Measurements from ENCODE around the gene CAPN7.

Gene CAPN7

DNA sequence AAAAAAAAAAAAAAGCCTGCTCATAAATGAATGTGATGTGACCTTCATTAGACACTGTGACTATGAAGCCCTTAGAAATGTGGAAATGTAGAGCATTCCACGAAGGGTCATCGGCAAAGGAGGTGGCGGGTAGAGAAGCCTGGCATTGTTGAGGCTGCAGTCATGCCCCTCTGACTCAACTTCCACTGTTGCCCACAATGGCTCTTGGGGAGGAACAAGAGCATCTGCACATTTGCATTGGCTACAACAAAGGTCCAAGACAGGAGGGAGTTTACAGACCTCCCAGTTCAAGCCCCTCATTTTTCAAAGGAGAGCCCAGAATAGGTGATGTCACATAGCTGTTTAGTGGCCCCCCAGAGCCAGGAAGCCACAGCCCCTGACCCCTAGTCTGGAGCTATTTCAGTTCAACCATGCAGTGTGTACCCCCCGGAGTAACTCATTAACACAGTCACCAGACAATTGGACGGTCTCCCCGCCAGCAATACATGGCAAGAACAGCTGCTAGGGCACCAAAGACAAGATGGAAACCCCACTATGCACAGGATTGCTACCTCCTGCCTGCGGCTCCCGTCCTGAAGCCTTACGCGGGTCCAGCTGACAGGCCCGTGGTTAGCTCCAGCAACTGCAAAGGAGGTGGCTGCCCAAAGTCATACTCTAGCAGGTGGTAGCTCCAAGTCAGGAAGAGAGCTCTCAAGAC lies 70.1 kb downstream of the CAPN7 start:
- DNase-seq (ENCODE audit: low read depth in 2 of 2): no peak

DNA sequence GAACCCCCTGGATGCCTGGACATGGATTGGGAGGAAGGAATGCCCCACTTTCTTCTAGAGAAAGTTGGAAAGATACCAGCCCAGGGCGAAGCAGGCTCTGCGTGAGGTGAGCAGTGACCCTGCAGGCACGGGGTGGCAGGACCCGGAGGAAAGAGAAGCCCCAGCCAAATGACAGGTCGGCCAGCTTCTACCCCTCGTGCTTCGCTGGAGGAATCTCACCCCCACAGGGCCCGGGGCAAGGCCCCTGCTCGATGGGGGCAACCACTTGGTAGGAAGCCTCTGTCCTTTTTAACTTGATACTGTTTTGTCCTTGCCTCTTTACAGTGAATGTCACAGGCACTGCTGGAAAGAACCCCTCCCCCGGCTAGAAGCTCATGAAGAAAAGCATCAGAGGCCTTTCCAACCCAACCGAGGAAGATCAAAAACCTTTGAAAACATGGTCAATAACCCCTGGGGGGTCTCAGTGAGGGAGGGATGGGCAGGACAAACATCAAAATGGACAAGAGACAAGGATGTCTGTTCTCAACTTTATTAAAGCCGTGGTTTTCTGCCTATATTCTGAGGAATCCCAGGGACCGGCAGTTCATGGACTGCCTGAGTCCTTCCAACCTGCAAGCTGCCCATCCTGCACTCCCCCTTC lies 71.9 kb downstream of the CAPN7 start:
- no peak for DNase-seq (ENCODE audit: low read depth in 2 of 2)

DNA sequence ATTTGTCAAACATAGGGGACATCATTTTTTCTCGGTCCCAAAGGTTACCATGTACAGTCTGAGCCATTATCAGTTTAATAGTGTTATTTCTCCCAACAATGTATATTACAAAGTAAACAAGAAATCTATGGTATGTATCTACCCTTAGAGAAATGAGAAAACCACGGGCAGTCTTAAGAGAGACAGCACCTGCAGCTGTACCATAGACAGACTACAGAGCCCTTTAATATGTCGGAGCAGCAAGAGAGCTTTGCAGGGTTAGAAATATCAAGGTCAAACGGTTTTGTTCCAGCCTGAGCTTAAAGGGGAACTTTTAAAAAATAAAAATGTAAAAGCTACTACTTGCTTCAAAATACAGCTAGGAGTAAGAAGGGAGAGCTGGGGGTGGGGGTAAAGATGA lies 73.2 kb downstream of the CAPN7 start:
- no peak for DNase-seq (ENCODE audit: low read depth in 2 of 2)

DNA sequence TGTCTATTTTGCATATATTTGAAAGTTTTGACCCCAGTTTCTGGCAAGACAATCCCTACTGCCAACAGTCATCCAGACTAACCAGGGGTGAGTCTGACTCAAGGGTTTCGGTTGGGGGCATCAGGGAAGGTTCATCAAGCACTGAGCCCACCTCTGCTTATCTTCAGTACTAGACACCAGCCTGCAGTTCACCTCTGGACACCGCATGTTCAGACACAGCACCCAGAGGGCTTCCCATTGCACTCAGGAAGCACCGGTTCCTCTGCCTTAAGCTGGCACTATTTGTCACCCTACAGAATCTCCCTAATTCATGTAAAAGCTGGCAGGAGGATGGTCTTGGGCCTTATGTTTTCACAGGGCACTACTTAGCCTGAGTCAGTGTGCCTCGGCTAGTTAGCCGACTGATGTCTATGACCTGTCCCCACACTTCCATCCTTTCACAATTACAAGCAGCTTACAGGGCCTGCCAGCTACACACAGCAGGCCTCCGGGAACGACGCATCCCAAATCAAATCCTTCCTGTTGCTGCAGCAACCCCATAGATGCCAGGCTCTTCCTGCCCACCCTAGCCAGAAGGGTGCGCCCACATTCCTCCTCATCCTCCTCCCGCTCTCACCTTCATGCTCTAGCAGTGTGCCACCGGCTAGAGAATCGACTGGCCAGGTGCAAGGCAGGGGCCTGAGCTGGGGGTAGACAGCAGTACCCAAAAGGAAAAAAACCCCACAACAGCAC lies 73.8 kb downstream of the CAPN7 start:
- DNase-seq (ENCODE audit: low read depth in 2 of 2): no peak

DNA sequence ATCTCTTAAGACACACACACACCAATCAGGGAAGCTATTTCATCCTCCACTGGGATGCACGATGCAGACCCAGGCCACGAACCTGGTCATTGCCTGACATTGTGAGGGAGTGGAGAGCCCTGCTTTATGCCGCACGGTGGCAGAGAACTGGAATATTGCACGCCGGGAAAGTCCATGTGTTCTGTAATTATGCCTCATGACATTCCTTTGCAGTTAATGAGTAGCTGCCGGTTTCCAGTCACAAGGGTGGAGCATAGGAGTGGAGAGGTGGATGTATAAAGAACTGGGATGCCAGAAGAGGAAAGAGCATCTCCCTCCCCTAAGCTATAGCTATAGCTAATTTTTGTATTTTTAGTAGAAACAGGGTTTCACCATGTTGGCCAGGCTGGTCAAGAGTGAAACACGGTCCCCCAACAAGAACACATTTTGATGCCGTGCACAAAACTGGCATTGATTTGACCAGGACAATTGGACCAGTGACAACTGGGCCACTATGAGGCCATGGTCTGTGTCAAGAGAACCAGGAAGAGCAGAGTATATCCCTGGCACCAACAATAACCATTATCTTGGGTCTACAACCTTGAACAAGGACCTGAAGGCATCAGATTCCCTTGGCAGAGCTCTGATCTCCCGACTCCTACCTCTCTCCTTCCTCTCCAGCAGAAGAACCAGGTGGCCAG lies 74.9 kb downstream of the CAPN7 start:
- no peak for DNase-seq (ENCODE audit: low read depth in 2 of 2)

DNA sequence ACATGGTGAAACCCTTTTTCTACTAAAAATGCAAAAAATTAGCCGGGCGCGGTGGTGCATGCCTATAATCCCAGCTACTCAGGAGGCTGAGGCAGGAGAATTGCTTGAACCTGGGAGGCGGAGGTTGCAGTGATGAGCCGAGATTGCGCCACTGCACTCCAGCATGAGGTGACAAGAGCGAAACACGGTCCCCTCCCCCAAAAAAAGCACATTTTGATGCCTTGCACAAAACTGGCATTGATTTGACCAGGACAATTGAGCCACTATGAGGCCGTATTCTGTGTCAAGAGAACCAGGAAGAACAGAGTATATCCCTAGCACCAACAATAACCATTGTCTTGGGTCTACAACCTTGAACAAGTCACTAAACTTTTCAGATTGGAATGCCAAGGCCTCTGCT lies 75.8 kb downstream of the CAPN7 start:
- DNase-seq (ENCODE audit: low read depth in 2 of 2): no peak

DNA sequence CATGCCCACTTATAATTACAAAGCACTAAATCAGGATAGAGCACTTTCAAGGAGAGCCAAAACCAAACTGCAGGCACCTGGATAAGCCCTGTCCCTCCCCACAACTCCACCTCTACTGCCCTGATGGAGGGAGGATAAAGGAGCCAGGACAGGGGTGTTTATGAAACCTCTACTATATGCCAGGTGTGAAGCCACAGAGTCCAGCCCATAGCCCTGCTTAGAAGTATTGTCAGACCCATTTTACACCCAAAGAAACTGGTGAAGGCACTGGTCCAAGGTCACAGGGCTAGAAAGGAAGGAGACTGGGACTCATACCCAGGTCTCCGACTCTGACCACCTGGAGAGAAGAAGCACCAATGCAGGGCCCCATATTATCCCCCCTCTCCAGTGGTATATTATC lies 77.7 kb downstream of the CAPN7 start:
- no peak for DNase-seq (ENCODE audit: low read depth in 2 of 2)

DNA sequence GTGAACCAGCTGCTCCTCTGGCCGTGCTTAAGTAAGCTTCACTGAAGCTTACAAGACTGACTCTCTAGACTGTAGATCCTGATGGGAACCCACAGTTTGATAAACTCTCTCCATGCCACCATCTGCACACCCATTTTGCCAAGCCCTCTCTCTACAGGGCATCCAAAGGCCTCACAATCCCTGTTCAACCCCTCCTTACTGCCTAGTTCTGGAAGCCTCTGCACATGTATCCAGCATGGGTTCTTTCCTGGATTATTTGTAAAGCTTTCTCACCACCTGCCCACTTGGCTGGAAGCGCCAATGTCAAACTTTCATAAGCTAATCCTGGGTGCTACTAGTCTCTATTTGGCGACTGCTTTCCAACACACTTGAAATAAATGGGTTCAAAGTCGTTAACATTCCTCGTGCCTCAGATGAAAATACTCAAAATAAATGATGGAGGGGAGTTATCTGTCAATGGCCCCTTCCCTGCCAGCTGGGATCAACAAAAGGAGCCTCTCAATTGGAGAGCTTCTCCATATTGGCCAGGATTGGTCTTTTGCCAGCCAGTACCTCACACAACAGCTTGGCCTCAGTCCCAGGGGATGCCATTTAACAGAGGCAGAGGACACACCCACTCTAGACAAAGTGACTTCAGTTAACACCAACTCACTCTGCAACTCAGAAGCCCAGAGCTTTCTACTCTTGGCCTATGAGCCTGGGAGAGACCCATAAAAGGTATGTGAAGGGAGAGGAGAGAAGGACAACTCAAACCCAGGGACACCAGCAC lies 78.3 kb downstream of the CAPN7 start:
- no peak for DNase-seq (ENCODE audit: low read depth in 2 of 2)

DNA sequence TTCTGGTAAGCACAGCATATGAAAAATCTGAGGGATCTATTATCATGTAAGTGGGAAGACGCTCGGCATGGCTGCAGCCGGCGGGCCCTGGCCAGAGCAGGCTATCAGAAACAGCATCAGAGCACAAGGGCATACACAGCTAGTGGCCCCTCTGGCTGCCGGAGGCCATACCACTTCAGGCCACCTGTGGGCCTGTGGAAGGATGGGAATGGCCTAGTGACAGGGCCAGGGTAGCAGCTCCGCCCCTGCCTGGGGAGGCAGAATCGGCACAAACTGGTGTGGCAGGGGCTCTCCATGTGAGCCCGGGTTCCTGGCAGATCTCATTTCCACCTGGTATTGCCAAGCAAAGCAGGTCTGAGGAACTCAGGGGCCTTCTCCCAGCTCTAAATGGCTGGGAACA lies 80.0 kb downstream of the CAPN7 start:
- no peak for DNase-seq (ENCODE audit: low read depth in 2 of 2)

DNA sequence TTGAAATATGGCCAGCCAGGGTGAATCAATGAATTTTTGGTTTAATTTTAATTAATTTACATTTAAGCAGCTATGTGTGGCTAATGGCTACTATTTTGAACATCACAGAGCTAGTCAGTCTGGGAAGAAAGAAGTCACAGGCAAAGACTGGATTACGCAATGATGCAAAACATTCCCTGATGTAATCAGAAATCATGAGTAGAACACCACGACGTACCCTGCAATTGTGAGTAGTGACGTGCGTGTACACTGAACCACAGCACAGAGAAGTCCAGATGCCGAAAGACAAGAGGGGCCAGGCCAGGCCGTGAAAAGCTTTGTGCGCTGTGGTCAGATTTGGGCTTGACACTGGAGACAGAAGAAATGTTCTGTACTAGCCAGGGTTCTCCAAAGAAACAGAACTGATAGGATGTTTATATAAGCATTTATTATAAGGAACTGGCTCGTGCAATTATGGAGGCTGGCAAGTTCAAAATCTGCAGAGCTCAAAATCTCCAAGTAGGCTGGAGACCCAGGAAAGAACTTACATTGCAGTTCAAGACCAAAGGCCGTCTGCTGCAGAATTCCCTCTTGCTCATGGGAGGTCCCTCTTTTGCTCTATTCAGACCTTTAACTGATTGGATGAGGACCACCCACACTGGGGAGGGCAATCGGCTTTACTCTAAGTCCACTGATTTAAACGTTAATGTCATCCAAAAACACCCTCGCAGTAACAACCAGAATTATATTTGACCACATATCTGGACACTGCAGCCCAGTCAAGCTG lies 81.7 kb downstream of the CAPN7 start:
- no peak for DNase-seq (ENCODE audit: low read depth in 2 of 2)

DNA sequence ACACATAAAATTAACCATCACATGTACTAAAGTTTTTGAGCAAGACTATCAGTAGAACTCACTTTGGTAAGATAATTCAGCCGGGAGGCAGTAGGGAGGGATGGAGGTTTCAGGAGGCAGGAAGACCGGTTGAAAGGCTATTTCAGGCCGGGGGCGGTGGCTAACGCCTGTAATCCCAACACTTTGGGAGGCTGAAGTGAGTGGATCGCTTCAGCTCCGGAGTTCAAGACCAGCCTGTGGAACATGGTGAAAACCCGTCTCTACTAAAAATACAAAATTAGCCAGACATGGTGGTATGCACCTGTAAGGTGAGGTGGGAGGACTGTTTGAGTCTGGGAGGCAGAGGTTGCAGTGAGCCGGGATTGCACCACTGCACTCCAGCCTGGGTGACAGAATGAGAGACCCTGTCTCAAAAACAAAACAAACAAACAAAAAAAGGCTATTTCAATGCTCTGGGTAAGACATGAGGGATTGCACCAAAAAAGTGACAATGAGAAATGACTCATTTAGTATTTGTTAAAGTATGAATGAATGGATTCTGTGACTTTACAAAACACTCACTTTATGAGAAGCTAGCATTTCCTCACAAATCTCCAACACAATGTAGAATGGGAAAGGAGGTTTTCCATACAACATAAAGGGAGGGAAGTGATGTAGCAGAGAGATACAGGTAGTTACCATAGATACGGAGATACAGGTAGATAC lies 82.4 kb downstream of the CAPN7 start:
- no peak for DNase-seq (ENCODE audit: low read depth in 2 of 2)

DNA sequence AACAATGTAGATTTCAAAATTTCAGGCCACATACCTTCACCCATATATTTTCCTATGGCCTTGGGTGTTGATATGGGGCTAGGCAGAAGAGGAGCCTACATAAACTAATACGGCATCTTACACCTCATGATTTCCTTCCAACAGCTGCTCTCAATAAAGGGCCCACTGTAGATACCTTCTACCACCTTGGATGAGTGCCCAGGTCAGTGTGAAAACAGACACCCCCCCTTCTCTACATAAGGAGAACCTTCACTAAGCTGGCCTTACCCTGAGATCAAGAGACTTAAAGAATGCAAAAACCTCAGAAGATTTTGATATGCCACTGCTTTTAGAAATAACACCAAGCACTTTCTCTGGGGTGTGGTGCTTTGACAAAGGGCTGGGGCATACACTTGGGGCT lies 83.6 kb downstream of the CAPN7 start:
- no peak for DNase-seq (ENCODE audit: low read depth in 2 of 2)

DNA sequence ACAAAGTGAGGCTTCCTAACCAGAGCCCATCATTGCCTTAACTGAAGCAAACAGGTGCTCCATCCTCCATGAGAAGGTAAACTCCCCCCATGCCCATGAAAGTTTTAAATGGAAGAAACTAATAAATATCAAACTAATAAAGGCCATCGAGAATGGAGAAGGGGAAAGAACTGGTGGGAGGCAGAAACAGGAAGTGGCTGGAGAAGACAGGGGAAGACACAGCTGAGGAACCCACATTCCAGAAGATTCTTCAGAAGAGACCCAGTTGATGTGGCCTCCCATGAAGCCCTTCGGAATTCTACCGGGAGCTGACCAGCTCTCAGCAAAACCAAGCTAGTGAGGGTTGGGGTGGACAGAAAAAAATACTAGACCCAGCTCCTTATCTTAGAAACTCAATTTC lies 84.7 kb downstream of the CAPN7 start:
- DNase-seq (ENCODE audit: low read depth in 2 of 2): no peak

DNA sequence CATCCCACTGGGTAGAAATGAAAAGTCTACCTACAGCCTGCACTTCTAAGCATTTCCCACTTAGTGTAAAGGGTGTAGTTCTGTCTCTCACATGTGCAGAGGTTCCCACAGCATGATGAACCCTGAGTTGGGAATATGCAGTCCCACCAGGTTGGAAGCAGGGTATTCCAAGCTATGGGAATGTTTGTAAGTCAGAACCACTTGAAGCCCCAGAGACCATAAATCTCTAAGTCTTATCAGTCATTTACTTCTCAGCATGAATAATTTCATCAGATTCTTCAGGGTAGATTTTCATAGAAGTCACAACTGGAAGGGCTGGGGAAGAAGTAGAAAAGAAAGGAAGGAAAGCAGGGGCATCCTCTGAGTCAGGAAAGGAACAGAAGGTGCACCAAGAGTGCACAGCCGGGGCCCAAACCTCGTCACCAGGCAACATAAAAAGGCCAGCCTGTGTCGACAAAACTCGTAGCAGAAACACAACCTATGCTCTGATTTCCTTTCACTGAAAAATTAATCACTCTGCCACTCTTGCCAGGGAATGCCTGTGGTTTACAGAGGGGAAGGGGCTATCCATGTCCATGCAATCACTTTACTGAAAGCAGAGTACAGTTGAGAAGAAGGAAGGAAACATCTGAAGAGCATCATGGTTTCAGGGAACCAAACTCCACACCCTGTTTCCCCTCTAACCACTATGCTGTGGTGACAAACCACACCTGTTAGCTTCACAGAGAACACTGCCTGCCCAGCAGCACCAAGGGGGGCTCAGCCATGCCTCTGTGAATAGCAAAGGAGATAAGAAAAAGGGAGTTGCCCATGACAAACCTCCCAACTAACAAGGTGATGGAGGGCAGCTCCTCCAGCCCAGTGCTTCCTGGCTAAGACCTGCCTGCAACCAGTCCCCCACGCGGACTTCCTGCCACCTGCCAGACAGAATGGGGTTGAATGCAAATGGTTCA lies 85.8 kb downstream of the CAPN7 start:
- peak in 1 of 2 donors; percentile 50 for DNase-seq (ENCODE audit: low read depth in 2 of 2)

DNA sequence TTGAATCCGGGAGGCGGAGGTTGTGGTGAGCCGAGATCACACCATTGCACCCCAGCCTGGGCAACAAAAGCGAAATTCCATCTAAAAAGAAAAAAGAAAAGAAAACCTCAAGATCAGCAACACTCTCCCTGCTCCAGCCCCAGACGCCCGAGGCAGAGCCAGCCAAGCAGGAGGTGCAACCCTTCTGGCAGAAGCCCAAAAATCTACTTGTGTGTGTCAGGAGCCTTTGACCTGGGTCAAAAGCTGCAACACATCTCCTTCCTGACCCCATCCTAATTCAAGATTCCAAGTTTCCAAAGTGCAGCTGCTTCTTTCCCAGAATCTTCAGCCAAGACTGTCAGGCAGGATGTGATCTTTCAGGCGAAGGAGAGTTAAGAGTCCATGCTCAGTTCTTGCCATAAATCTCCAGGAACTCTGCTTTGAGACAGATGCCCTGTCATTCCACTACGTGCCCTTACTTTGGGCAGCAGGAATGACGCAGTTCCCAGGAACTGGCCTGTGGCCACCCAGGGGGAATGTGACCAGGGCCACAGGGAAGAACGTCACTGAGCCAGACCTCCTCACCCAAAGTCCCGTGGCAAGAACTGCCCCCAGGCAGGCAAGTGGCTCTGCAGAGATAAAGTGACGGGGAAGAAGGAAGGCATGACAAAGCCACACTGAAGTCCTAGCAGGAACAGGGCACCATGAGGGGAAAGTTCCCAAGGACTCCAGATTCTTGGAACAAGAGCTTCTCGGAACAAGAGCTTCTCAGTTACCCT lies 86.9 kb downstream of the CAPN7 start:
- DNase-seq (ENCODE audit: low read depth in 2 of 2): no peak

DNA sequence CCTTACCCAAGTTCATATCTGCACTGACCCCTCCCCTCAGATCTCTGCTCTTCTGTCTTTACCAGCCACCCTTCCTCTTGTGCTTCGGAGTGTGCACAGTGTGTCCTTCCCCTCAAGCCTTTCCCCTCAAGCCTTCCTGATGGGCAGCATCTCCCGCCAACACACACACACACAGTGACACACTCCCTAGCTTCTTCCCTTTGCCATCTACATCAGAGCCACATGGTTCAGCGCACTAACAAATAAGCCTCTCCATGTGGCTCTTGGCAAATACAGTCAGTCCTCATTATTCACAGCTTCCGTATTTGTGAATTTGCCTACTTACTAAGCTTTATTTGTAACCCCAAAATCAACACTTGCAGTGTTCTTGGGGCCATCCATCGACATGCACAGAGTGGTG lies 88.9 kb downstream of the CAPN7 start:
- no peak for DNase-seq (ENCODE audit: low read depth in 2 of 2)

DNA sequence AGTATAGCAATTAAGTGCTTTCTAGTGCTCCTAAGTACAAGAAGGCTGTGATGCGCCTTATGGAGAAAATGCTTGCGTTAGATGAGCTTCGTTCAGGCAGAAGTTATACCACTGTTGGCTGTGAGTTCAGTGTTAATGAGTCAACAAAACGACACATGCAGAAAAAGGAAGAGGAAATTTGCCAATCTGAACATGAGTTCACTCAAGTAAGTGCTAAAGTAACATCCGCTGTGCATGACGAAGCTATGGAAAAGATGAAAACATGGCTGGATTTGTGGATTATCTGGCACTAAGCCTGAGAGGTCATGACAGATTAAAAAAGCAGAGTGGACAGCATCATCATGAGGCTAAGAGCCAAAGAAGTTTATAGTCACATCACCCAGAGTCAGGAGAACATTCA lies 89.5 kb downstream of the CAPN7 start:
- DNase-seq (ENCODE audit: low read depth in 2 of 2): no peak

DNA sequence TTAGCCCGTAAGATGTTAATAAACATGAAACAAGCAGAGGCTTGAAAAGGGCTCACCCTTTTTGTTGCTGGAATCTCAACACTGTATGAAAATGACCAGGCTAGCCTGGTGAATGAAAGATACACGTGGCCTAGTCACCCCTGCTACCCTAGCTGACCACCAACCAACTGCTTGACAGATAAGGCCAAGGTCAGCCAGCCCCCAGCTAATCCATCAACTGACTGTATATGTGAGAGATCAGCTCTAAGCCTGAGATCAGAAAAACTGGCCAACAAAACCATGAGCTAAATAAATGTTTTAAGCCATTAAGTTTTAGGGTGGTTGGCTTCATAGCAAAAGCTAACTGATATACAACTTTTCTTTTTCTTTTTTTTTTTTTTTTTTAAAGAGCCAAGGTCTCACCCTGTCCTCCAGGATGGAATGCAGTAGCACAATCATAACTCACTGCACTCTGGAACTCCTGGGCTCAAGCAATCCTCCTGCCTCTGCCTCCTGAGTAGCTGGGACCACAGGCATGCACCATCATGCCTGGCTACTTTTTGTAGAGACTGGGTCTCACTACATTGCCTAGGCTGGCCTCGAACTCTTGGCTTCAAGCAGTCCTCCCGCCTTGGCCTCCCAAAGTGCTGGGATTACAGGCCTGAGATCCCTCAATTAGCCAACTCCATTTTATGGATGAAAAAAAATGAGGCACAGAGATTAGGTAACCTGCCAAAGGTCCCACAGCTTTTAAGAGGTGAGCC lies 91.7 kb downstream of the CAPN7 start:
- DNase-seq (ENCODE audit: low read depth in 2 of 2): no peak
